Measurements from ENCODE around the gene CFAP61.

GRCh38 chr20:20359628-20360027 is 307.3 kb downstream of the CFAP61 start:
- TF ChIP-seq CTCF (IDR thresholded peaks at IDR 0.05) (no peak), POLR2A (IDR thresholded peaks at IDR 0.05) (no peak)
